Gastrocnemius medialis (tissue), 4 donors: ENCODE measurements around the gene ETNK1. TPM values are rescaled to one million over a fixed set of nuclear protein-coding genes. Genes with fewer than 3 reads are reported as not detected.
"Not testable (repeated sequence)": the region's sequence is repeated elsewhere in the genome, so short reads cannot be mapped to it uniquely, and the experiment has no call there.

Experiments
- ATAC-seq, 2 donors: fragments of 150-250 bp; one replicate each; pipeline ENCODE4 v1.9.1; 2016
- DNase-seq, 2 donors: peaks; one replicate each; pipeline ENCODE4 v3.0.0-alpha.2; 2019
- H3K27ac ChIP-seq, 4 donors: fragments of 200-600 bp; sonication (generic); 1 replicate in 1 of 4; 2 replicates in 3 of 4; pipeline ENCODE4 v1.5.1; 2016 to 2018; ENCODE audit warnings: mild to moderate bottlenecking in 2 of 4, moderate library complexity in 1 of 4
- H3K27me3 ChIP-seq, 3 donors: fragments of 200-600 bp; sonication (generic) in 2 of 3; 1 replicate in 1 of 3; 2 replicates in 2 of 3; pipeline versions ENCODE4 v1.5.1 to v1.6.0; 2016 to 2019; ENCODE audit warnings: mild to moderate bottlenecking in 1 of 3, moderate library complexity in 1 of 3
- H3K36me3 ChIP-seq, 2 donors: fragments of 200-600 bp; sonication (generic) in 1 of 2; one replicate each; pipeline ENCODE4 v1.5.1; 2017 to 2018
- H3K4me1 ChIP-seq, 2 donors: fragments of 200-600 bp; sonication (generic) in 1 of 2; one replicate each; pipeline ENCODE4 v1.5.1; 2016 to 2017; ENCODE audit warnings: mild to moderate bottlenecking in 2 of 2
- H3K4me3 ChIP-seq, 4 donors: fragments of 200-600 bp; sonication (generic) in 3 of 4; 1 replicate in 1 of 4; 2 replicates in 3 of 4; pipeline ENCODE4 v1.5.1; 2016 to 2019; ENCODE audit warnings: mild to moderate bottlenecking in 2 of 4
- H3K9me3 ChIP-seq, 3 donors: fragments of 200-600 bp; sonication (generic) in 2 of 3; 1 replicate in 1 of 3; 2 replicates in 2 of 3; pipeline ENCODE4 v1.5.1; 2016 to 2019
- POLR2A ChIP-seq, 2 donors: fragments of 450-650 bp; IDR thresholded peaks; one replicate each; pipeline ENCODE4 v1.6.1; 2017; ENCODE audit warnings: antibody characterized with exemption in 2 of 2, mild to moderate bottlenecking in 2 of 2, moderate library complexity in 2 of 2
- in situ Hi-C, 4 donors: fragments of 200-750 bp; cut with MboI; loops; one replicate each; pipeline versions ENCODE4 v1.15.0 to v1.8.0; 2017; ENCODE audit warnings: low sequenced_read_pairs in 4 of 4
- intact Hi-C: fragments of 100-400 bp; cut with DNase I; formaldehyde crosslinking; loops from one replicate; pipeline ENCODE4 v1.15.1; 2023; ENCODE audit warnings: low total_unique reads
- total RNA-seq, 4 donors: library from RNA; depleted of rRNA; stranded (reverse); fragments of >200 nt; gene quantifications; one replicate each; pipeline versions ENCODE4 v1.1.0 to v1.2.3, GENCODE V29; 2016
- TF ChIP-seq, protein P1 (sequence below), 5 experiments: fragments of 450-650 bp in 3 of 5; fragments of 200-600 bp in 2 of 5; sonication (generic) in 2 of 5; IDR thresholded peaks in 4 of 5; conservative IDR thresholded peaks in 1 of 5; 1 replicate in 4 of 5; 2 replicates in 1 of 5; pipeline ENCODE4 v1.5.1; 2016 to 2019; ENCODE audit warnings: antibody characterized with exemption in 5 of 5, mild to moderate bottlenecking in 3 of 5, moderate library complexity in 3 of 5

Gene ETNK1
- total RNA-seq, 4 donors from 2014 or later, result 6.5 to 15.1 (median 7.2) TPM

DNA sequence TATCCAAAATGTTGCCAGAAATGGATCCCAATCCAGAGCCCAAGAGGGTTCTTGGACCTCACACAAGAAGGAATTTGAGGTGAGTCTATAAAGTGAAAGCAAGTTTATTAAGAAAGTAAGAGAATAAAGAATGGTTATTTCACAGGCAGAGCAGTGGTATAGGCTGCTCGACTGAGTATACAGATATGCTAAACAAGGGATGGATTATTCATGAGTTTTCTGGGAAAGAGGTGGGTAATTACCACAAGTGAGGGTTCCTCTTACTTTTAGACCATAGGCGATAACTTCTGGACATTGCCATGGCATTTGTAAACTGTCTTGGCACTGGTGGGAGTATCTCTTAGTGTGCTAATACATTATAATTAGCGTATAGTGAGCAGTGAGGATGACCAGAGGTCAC, 73.6 kb downstream of the ETNK1 start:
- Histone ChIP-seq H3K36me3 (no peaks in the 10 kb centered on the region), H3K4me1 (no peaks in the 10 kb centered on the region), H3K4me3 (no peak overlapping the region), H3K9me3 (no peaks in the 10 kb centered on the region), H3K27ac (no peak overlapping the region), H3K27me3 (no peaks in the 10 kb centered on the region)
- DNase-seq (no peak), ATAC-seq (no peak)
- in situ Hi-C loops, result no loop called here
- intact Hi-C loops, result no loop called here
- TF ChIP-seq POLR2A (IDR thresholded peaks at IDR 0.05), result no peak
- TF ChIP-seq, protein P1, sequence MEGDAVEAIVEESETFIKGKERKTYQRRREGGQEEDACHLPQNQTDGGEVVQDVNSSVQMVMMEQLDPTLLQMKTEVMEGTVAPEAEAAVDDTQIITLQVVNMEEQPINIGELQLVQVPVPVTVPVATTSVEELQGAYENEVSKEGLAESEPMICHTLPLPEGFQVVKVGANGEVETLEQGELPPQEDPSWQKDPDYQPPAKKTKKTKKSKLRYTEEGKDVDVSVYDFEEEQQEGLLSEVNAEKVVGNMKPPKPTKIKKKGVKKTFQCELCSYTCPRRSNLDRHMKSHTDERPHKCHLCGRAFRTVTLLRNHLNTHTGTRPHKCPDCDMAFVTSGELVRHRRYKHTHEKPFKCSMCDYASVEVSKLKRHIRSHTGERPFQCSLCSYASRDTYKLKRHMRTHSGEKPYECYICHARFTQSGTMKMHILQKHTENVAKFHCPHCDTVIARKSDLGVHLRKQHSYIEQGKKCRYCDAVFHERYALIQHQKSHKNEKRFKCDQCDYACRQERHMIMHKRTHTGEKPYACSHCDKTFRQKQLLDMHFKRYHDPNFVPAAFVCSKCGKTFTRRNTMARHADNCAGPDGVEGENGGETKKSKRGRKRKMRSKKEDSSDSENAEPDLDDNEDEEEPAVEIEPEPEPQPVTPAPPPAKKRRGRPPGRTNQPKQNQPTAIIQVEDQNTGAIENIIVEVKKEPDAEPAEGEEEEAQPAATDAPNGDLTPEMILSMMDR (IDR thresholded peaks at IDR 0.05 in 4 of 5, conservative IDR thresholded peaks at IDR 0.05 in 1 of 5), result no peak

DNA sequence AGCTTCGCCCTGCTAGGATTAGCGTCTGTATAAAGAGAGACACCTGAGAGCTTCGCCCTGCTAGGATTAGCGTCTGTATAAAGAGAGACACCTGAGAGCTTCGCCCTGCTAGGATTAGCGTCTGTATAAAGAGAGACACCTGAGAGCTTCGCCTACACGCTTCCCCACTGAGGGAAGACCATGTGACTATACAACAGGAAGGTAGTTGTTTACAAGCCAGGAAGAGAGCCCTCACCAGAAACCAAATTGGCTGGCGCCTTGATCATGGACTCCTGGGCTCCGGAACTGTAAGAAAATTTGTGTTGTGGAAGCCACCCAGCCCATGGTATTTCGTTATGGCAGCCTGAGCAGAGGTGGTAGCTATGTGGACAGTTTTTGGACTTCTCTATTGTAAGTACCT, 74.7 kb downstream of the ETNK1 start:
- DNase-seq, H3K36me3 ChIP-seq, H3K27ac ChIP-seq, ATAC-seq, H3K4me3 ChIP-seq, intact Hi-C loops, H3K4me1 ChIP-seq, H3K9me3 ChIP-seq, H3K27me3 ChIP-seq, in situ Hi-C loops: not testable (repeated sequence)

DNA sequence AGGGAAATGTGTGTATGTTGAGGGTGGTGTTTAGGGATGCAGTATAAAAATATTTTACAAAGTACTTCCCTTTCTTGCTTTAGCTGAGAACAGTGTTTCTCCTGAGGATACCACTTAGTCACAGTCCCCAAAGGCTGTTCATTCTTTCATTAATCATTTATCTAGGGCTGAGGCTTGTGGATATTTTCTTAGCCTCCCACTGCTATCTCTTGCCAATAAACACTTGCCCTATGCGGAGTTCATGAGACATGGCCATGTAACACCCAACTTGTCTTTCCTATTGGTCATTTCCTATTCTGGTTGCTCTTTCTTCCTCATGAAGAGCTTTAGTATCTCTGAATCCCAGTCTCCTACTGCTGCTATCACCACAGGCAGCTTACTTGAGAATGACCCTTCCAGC, 75.1 kb downstream of the ETNK1 start:
- TF ChIP-seq POLR2A (IDR thresholded peaks at IDR 0.05), result no peak
- TF ChIP-seq, protein P1 (IDR thresholded peaks at IDR 0.05 in 4 of 5, conservative IDR thresholded peaks at IDR 0.05 in 1 of 5), result no peak
- Histone ChIP-seq H3K27ac (no peak overlapping the region), H3K36me3 (no peaks in the 10 kb centered on the region), H3K9me3 (no peaks in the 10 kb centered on the region), H3K4me1 (no peaks in the 10 kb centered on the region), H3K27me3 (no peaks in the 10 kb centered on the region), H3K4me3 (no peak overlapping the region)
- intact Hi-C loops (no loop called here), in situ Hi-C loops (no loop called here)
- ATAC-seq (no peak), DNase-seq (no peak)

DNA sequence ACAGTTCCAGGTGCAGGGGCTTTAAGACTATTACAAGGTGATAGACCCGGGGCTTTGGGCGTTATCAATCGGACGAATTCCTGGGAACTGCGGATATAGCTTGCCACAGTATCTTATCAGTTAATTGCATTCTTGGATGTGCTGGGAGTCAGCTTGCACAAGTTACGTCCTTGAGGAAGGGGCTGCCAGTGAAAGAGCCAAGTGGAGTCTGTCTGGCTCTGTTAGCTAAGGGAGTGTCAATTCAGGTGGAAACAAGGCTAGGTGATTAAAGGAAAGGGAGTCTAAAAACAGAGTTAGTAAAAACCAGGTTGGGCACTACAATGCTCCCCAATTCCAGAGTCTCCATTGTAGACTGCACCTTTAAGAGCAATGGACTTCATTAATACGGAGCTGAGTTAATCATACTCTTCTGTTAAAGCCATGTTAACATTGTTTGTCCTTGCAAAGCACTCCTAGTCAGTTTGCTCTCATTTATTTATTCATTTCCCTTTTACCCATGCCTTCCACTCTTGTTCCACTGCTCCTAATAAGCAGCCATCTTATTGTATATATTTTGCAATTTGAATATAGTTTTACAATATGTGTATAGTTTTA, 76.3 kb downstream of the ETNK1 start:
- ATAC-seq, H3K4me1 ChIP-seq, H3K4me3 ChIP-seq, H3K36me3 ChIP-seq, in situ Hi-C loops, H3K27ac ChIP-seq, H3K27me3 ChIP-seq, H3K9me3 ChIP-seq, intact Hi-C loops, DNase-seq: not testable (repeated sequence)

DNA sequence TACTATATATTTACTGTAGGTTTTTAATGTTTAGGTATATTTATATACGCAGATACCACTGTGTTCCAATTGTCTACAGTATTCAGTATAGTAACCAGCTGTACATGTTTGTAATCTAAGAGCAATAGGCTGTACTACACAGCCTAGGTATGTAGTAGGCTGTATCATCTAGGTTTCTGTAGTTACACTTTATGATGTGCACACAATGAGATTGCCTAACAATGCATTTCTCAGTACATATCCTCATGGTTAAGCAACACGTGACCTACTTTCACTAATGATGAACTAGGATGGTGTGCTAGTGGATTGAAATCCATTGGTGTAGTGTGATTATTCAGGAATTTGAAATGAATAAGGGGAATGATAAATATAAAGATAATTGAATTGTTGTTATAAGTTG, 77.7 kb downstream of the ETNK1 start:
- no peaks in the 10 kb centered on the region for H3K9me3 ChIP-seq
- no peaks in the 10 kb centered on the region for H3K27me3 ChIP-seq
- H3K27ac ChIP-seq, result no peak overlapping the region
- intact Hi-C loops, result no loop called here
- no peaks in the 10 kb centered on the region for H3K36me3 ChIP-seq
- H3K4me1 ChIP-seq, result no peaks in the 10 kb centered on the region
- no peak for TF ChIP-seq POLR2A (IDR thresholded peaks at IDR 0.05)
- TF ChIP-seq, protein P1 (IDR thresholded peaks at IDR 0.05 in 4 of 5, conservative IDR thresholded peaks at IDR 0.05 in 1 of 5), result no peak
- no peak for DNase-seq
- in situ Hi-C loops, result no loop called here
- ATAC-seq, result no peak
- no peak overlapping the region for H3K4me3 ChIP-seq

DNA sequence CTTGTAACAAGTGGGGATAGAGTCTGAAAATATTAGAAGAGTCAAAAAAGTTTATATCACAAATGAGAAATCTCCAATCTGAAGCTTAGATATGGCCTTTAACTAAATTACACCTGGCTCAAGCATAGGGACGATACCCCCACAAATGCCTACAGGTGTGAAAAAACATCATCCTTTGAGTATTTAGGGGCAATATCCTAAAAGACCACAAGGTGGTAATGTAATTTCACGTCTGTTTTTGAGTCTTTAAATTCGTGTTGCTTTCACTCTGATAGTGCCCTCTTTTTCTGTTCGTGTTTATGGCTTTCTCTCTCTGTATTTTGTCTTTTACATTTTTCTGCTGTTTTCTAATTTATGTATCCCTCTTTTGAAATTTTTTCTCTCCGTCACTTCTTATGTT, 84.3 kb downstream of the ETNK1 start:
- Histone ChIP-seq H3K9me3 (no peaks in the 10 kb centered on the region), H3K27me3 (no peaks in the 10 kb centered on the region), H3K36me3 (no peaks in the 10 kb centered on the region), H3K4me3 (no peak overlapping the region), H3K27ac (no peak overlapping the region), H3K4me1 (no peaks in the 10 kb centered on the region)
- DNase-seq (no peak), ATAC-seq (no peak)
- no peak for TF ChIP-seq POLR2A (IDR thresholded peaks at IDR 0.05)
- TF ChIP-seq, protein P1 (IDR thresholded peaks at IDR 0.05 in 4 of 5, conservative IDR thresholded peaks at IDR 0.05 in 1 of 5), result peak in 1 of 5 experiments; percentile 19
- in situ Hi-C loops (no loop called here), intact Hi-C loops (no loop called here)
